Smooth muscle cell (in vitro differentiated cells): ENCODE data around the gene EGF. TPM values are rescaled to one million over a fixed set of nuclear protein-coding genes. Genes with fewer than 3 reads are reported as not detected.
A peak's percentile ranks its signal among the peaks of the same experiment; 100 is the strongest.

ENCODE experiments used
- DNase-seq: peaks from one replicate; lab custom pipeline; 2025; ENCODE audit not compliant: unreplicated experiment; lab: John Stamatoyannopoulos, UW
- H2AFZ ChIP-seq: fragments of 200-600 bp; sonication (generic); 2 replicates; pipeline ENCODE4 v1.6.0; 2016; ENCODE audit warnings: antibody characterized with exemption, low read depth, mild to moderate bottlenecking
- H3F3A ChIP-seq: fragments of 200-600 bp; sonication (generic); 2 replicates; pipeline ENCODE4 v1.6.0; 2017; ENCODE audit warnings: antibody characterized with exemption, low read depth
- H3K27ac ChIP-seq: fragments of 200-600 bp; sonication (generic); 2 replicates; pipeline ENCODE4 v1.5.1; 2016; ENCODE audit warnings: low read depth, mild to moderate bottlenecking
- H3K27me3 ChIP-seq: fragments of 200-600 bp; sonication (generic); 2 replicates; pipeline ENCODE4 v1.6.1; 2016; ENCODE audit warnings: low read depth, mild to moderate bottlenecking
- H3K36me3 ChIP-seq: fragments of 200-600 bp; sonication (generic); 2 replicates; pipeline ENCODE4 v1.5.1; 2016; ENCODE audit warnings: low read depth
- H3K4me1 ChIP-seq: fragments of 200-600 bp; sonication (generic); 2 replicates; pipeline ENCODE4 v1.5.1; 2016; ENCODE audit warnings: low read depth
- H3K4me2 ChIP-seq: fragments of 200-600 bp; sonication (generic); 2 replicates; pipeline ENCODE4 v1.6.0; 2016; ENCODE audit warnings: mild to moderate bottlenecking
- H3K4me3 ChIP-seq: fragments of 200-600 bp; sonication (generic); 2 replicates; pipeline ENCODE4 v1.5.1; 2016; ENCODE audit warnings: mild to moderate bottlenecking
- H3K79me2 ChIP-seq: fragments of 200-600 bp; sonication (generic); 2 replicates; pipeline ENCODE4 v1.6.0; 2016; ENCODE audit warnings: low read depth, mild to moderate bottlenecking
- H3K9ac ChIP-seq: fragments of 200-600 bp; sonication (generic); 2 replicates; pipeline ENCODE4 v1.6.0; 2016; ENCODE audit warnings: low read depth
- H3K9me3 ChIP-seq: fragments of 200-600 bp; sonication (generic); replicated peaks from 2 replicates; pipeline ENCODE4 v1.5.1; 2016; ENCODE audit warnings: low read depth
- H4K20me1 ChIP-seq: fragments of 200-600 bp; sonication (generic); 2 replicates; pipeline ENCODE4 v1.6.0; 2016; ENCODE audit warnings: low read depth
- CTCF ChIP-seq: fragments of 200-600 bp; sonication (generic); IDR thresholded peaks from 2 replicates; pipeline ENCODE4 v1.5.1; 2017; ENCODE audit warnings: borderline replicate concordance, mild to moderate bottlenecking, antibody characterized with exemption; ENCODE audit not compliant: insufficient read depth, poor library complexity, severe bottlenecking
- WGBS: methylation state at CpG from one replicate; pipeline ENCODE4 v1.1.7; 2016; ENCODE audit warnings: low lambda C conversion rate; 5-methylcytosine and 5-hydroxymethylcytosine counted together
- polyA plus RNA-seq: library from polyadenylated mRNA; unstranded; fragments of >200 nt; fragmentation: Nextera tagmentation; extraction: Ambion mirVana; gene quantifications from 2 replicates; pipeline ENCODE4 v1.2.1, GENCODE V29; 2016
- total RNA-seq: library from RNA; depleted of rRNA; stranded (reverse); fragments of >200 nt; gene quantifications from 2 replicates; pipeline ENCODE4 v1.2.3, GENCODE V29; 2014

Gene EGF
- total and polyA plus RNA-seq, 2 experiments from 2014 or later, result 0.72 to 15.2 TPM

- Histone ChIP-seq H3F3A (peaks cover 3% of the 10 kb centered on the region), H3K27me3 (no peaks in the 10 kb centered on the region), H3K4me1 (peaks cover 11% of the 10 kb centered on the region), H3K36me3 (no peaks in the 10 kb centered on the region), H3K79me2 (no peaks in the 10 kb centered on the region), H3K9me3 (no peaks in the 10 kb centered on the region), H3K4me3 (no peak overlapping the region), H2AFZ (peak overlapping the region; percentile 94), H3K4me2 (peak overlapping the region; percentile 59), H3K27ac (no peak overlapping the region), H3K9ac (no peak overlapping the region), H4K20me1 (no peaks in the 10 kb centered on the region)
- DNase-seq, result no peak
- 33% methylated on average over 5 of the region's 5 CpGs for WGBS
- no peak for TF ChIP-seq CTCF
These were observed 107.5 kb downstream of the EGF start for GRCh38 chr4:110020139-110020538.

GRCh38 chr4:110020646-110021443 is 108.2 kb downstream of the EGF start:
- TF ChIP-seq CTCF, result no peak
- H3K27ac ChIP-seq, result peak overlapping the region; percentile 24

GRCh38 chr4:110022457-110022856 is 109.8 kb downstream of the EGF start:
- Histone ChIP-seq H4K20me1 (no peaks in the 10 kb centered on the region), H3K79me2 (no peaks in the 10 kb centered on the region), H3K4me1 (peaks cover 11% of the 10 kb centered on the region), H2AFZ (no peak overlapping the region), H3F3A (peaks cover 3% of the 10 kb centered on the region), H3K27ac (no peak overlapping the region), H3K27me3 (no peaks in the 10 kb centered on the region), H3K36me3 (no peaks in the 10 kb centered on the region), H3K4me2 (no peak overlapping the region), H3K9ac (no peak overlapping the region), H3K4me3 (no peak overlapping the region), H3K9me3 (no peaks in the 10 kb centered on the region)
- 99% methylated on average over 4 of the region's 4 CpGs for WGBS
- TF ChIP-seq CTCF, result no peak
- DNase-seq, result no peak

More at GRCh38 chr4:110020646-110021443, 108.2 kb downstream of the EGF start:
- no peaks in the 10 kb centered on the region for H4K20me1 ChIP-seq
- WGBS, result 62% methylated on average over 4 of the region's 4 CpGs
- no peak for DNase-seq
- no peaks in the 10 kb centered on the region for H3K36me3 ChIP-seq
- no peaks in the 10 kb centered on the region for H3K79me2 ChIP-seq
- H2AFZ ChIP-seq, result peak overlapping the region; percentile 94
- H3K4me2 ChIP-seq, result peak overlapping the region; percentile 59
- H3K9me3 ChIP-seq, result no peaks in the 10 kb centered on the region
- H3K4me1 ChIP-seq, result peaks cover 11% of the 10 kb centered on the region
- H3K9ac ChIP-seq, result no peak overlapping the region
- H3K27me3 ChIP-seq, result no peaks in the 10 kb centered on the region
- H3F3A ChIP-seq, result peaks cover 3% of the 10 kb centered on the region
- H3K4me3 ChIP-seq, result no peak overlapping the region

- H4K20me1 ChIP-seq, result no peaks in the 10 kb centered on the region
- H3K4me2 ChIP-seq, result no peak overlapping the region
- no peaks in the 10 kb centered on the region for H3K36me3 ChIP-seq
- H3K4me3 ChIP-seq, result no peak overlapping the region
- DNase-seq, result no peak
- H3K79me2 ChIP-seq, result no peaks in the 10 kb centered on the region
- H3K9ac ChIP-seq, result no peak overlapping the region
- H2AFZ ChIP-seq, result no peak overlapping the region
- peaks cover 10% of the 10 kb centered on the region for H3K4me1 ChIP-seq
- no peaks in the 10 kb centered on the region for H3K27me3 ChIP-seq
- no peak for TF ChIP-seq CTCF
- no peaks in the 10 kb centered on the region for H3K9me3 ChIP-seq
- 100% methylated on average over 1 of the region's 1 CpG for WGBS
- peaks cover 3% of the 10 kb centered on the region for H3F3A ChIP-seq
- no peak overlapping the region for H3K27ac ChIP-seq
These were observed 112.4 kb downstream of the EGF start for GRCh38 chr4:110025056-110025455.
